GM18873 (cell line): Measurements from ENCODE around the gene RIMKLA.

Experiments used
- ATAC-seq: cut with Tn5 transposase; IDR thresholded peaks from one replicate; pipeline ENCODE4 v1.9.1; 2021; ENCODE audit warnings: mild to moderate bottlenecking, moderate library complexity, moderate number of reproducible peaks; ENCODE audit not compliant: unreplicated experiment, low FRiP score

RIMKLA gene

GRCh38 chr1:42370876-42371549 lies 9.6 kb upstream of the RIMKLA start:
- ATAC-seq, result no peak

- ATAC-seq, result no peak
Observed at GRCh38 chr1:42372796-42373195, 7.8 kb upstream of the RIMKLA start.

GRCh38 chr1:42379794-42380585 lies 602 bp upstream of the RIMKLA start:
- no peak for ATAC-seq

GRCh38 chr1:42381280-42381673 lies 685 bp downstream of the RIMKLA start:
- no peak for ATAC-seq

- no peak for ATAC-seq
Observed at GRCh38 chr1:42385283-42385682, 4.7 kb downstream of the RIMKLA start.

GRCh38 chr1:42386051-42386450 lies 5.5 kb downstream of the RIMKLA start:
- no peak for ATAC-seq

- no peak for ATAC-seq
Observed at GRCh38 chr1:42392255-42392654, 11.7 kb downstream of the RIMKLA start.

- no peak for ATAC-seq
Observed at GRCh38 chr1:42392967-42393848, 12.6 kb downstream of the RIMKLA start.

GRCh38 chr1:42399315-42400100 lies 18.9 kb downstream of the RIMKLA start:
- ATAC-seq, result no peak

- ATAC-seq, result no peak
Observed at GRCh38 chr1:42403880-42404400, 23.3 kb downstream of the RIMKLA start.

- ATAC-seq, result no peak
Observed at GRCh38 chr1:42414551-42415496, 34.2 kb downstream of the RIMKLA start.

- ATAC-seq, result no peak
Observed at GRCh38 chr1:42417166-42417565, 36.6 kb downstream of the RIMKLA start.

- no peak for ATAC-seq
Observed at GRCh38 chr1:42418516-42418915, 37.9 kb downstream of the RIMKLA start.

- ATAC-seq, result no peak
Observed at GRCh38 chr1:42419126-42419821, 38.7 kb downstream of the RIMKLA start.

GRCh38 chr1:42420121-42420520 lies 39.5 kb downstream of the RIMKLA start:
- no peak for ATAC-seq

- no peak for ATAC-seq
Observed at GRCh38 chr1:42420911-42421585, 40.5 kb downstream of the RIMKLA start.

- ATAC-seq, result no peak
Observed at GRCh38 chr1:42422737-42423136, 42.1 kb downstream of the RIMKLA start.

- ATAC-seq, result no peak
Observed at GRCh38 chr1:42423681-42424080, 43.1 kb downstream of the RIMKLA start.
